Smooth muscle cell of the brain vasculature (primary cell): ENCODE data around the gene DNPEP.
"Not testable (repeated sequence)": the region's sequence is repeated elsewhere in the genome, so short reads cannot be mapped to it uniquely, and the experiment has no call there.

Experiments
- DNase-seq: peaks from one replicate; pipeline ENCODE4 v3.0.0-alpha.2; 2012; ENCODE audit warnings: low read depth, low spot score

The DNPEP gene

GRCh38 chr2:219419331-219420197, 31.9 kb upstream of the DNPEP start:
- DNase-seq: no peak

DNA sequence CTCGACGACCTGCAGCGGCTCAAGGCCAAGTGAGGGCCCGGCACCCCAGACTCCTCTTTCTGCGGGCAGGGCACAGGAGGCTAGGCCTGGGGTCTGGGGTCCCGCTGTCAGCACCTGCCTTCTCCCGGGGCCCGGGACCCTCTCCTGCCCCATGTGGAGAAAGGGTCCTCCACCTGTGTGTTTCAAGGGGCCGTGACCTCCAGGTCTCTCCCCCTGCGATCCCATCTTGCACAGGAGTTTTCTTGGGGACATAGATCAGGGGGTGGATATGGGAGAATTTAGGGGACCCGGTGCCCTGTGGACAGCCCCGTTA, 31.3 kb upstream of the DNPEP start:
- no peak for DNase-seq

- DNase-seq: no peak
Measured at GRCh38 chr2:219418155-219419011, 30.7 kb upstream of the DNPEP start, which contains the start of gene DES. Gene DES (plus strand): TSS chr2:219418377. CDS start chr2:219418463, 86 bp downstream.

DNA sequence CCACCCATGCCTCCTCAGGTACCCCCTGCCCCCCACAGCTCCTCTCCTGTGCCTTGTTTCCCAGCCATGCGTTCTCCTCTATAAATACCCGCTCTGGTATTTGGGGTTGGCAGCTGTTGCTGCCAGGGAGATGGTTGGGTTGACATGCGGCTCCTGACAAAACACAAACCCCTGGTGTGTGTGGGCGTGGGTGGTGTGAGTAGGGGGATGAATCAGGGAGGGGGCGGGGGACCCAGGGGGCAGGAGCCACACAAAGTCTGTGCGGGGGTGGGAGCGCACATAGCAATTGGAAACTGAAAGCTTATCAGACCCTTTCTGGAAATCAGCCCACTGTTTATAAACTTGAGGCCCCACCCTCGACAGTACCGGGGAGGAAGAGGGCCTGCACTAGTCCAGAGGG, 29.7 kb upstream of the DNPEP start:
- no peak for DNase-seq

DNA sequence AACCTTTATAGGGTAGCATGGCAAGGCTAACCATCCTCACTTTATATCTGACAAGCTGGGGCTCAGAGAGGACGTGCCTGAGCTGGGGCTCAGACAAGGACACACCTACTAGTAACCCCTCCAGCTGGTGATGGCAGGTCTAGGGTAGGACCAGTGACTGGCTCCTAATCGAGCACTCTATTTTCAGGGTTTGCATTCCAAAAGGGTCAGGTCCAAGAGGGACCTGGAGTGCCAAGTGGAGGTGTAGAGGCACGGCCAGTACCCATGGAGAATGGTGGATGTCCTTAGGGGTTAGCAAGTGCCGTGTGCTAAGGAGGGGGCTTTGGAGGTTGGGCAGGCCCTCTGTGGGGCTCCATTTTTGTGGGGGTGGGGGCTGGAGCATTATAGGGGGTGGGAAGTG, 29.2 kb upstream of the DNPEP start:
- no peak for DNase-seq

DNA sequence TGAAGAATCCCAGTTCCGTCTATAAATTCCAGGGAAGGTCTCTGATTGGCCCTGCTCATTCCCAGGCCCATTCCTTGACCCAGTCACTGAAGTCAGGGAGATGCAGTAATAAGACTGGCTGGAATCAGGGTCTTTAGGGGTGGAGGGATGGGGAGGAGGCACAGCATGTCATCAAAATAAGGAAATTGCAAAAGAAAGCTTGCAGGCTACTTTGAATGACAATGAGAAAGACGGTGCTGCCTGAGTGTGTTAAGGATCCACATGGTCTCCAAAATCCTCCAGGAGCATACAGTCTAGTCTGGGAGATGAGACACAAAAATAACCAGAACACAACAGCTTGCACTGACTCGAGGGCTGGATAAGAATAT, 28.5 kb upstream of the DNPEP start:
- DNase-seq: no peak

GRCh38 chr2:219415580-219416234, 28.0 kb upstream of the DNPEP start:
- DNase-seq: no peak

GRCh38 chr2:219414857-219415256, 27.1 kb upstream of the DNPEP start:
- no peak for DNase-seq

DNA sequence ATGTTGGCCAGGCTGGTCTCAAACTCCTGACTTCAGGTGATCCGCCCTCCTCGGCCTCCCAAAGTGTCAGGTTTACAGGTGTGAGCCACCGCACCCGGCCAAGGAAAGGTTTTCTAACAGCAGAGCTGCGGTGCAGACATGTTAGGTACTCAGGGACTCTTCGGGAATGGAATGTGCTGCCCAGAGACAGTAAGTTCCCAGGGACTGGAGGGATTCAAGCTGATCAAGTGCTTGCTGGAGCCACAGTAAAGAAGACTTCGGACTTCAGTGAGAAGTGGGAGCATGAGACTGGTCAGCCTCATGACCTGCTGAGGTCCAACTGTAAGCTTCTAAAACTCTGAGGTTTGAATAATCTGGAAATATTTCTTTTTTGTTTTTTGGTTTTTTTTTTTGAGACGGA, 22.7 kb upstream of the DNPEP start:
- DNase-seq: no peak

DNA sequence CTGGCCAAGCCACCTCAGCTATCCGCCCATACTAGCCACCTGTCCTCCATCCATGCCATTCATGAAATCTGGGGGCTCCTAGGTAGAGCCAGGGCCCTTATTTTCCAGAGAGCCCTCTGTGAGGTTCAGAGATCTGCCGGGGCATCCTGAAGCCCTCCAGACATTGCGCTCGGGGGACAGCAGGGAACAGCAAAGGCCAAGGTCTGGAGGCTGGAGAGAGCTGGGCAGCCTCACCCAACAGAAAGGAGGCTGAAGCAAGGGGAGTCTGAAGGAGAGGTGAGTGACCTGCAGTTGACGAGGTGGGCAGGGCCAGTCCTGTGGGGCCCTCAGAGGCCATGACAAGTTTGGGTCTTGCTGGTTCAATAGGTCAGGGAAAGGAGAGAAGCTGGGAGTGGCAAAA, 21.9 kb upstream of the DNPEP start:
- DNase-seq: no peak

- no peak for DNase-seq
Measured at GRCh38 chr2:219408631-219409030, 20.9 kb upstream of the DNPEP start.

DNA sequence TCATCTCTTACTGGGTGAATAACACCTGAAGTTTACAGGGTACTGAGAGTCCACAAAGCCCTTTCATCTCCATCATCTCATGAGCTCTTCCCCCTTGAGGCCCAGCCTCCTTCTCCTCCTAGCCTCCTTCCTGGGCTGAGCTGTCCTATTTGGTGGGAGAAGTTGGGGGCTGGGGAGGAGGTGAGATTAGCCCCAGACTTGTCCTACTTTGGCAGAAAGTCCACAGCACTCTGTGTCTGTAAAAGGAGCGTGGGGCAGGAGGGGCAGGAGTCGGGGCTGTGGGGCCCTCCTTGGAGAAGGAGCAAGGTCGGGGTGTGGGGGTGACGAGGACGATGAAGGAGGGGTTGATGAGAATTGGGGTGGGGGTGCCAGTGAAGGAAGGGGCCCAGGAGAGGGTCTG, 20.5 kb upstream of the DNPEP start:
- DNase-seq: no peak

DNA sequence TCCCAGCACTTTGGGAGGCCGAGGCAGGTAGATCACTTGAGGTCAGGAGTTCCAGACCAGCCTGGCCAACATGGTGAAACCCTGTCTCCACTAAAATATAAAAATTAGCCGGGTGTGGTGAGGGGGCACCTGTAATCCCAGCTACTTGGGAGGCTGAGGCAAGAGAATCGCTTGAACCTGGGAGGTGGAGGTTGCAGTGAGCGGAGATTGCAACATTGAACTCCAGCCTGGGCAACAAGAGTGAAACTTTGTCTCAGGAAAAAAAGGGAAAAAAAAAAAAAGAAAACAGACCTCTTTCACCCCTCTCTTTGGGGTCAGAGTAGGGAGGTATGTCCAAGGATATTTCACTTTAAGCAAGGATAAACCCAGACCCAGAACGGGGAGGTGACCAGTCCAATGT, 19.6 kb upstream of the DNPEP start:
- not testable (repeated sequence) for DNase-seq

GRCh38 chr2:219406861-219407230, 19.1 kb upstream of the DNPEP start:
- DNase-seq: peak; percentile 35

DNA sequence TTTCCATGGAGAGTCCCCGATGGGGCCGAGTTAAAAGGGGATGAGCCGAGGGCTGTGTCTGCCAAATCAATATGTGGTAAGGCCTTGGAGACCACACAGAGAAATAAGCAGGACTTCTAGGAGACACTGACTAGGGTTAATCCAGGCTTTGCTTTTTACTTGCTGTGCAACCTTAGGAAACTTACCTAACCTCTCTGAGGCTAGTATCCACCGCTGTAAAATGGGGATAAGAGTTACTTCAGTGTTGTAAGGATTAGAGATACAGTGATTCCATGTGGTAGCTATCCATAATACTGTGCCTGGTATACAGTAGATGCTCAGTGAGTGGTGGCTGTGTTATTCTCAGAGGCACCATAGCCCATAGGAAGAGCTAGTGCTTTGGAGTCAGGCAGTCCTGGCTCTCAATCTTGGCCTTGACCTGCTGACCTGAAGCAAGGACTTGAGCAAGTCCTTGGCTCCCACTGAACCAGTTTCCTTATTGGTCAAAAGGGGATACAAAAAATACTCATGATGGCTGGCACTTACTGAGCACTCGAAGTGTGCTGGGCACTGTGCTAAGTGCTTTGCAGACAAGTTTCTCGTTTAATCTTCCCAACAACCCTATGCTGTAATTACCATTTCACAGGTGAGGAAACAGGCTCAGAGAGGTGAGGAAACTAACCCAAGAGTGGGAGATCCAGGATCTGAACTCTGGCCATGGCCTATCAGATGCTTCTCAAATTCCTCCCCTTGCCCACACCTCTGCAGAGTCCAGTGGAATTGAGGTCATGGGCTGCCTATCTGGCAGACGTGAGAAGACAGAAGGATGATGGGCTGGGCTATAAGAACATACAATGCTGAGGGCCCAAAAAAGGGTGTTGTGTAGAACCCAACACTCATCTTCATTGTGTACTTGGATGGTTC, 18.5 kb upstream of the DNPEP start:
- no peak for DNase-seq

DNA sequence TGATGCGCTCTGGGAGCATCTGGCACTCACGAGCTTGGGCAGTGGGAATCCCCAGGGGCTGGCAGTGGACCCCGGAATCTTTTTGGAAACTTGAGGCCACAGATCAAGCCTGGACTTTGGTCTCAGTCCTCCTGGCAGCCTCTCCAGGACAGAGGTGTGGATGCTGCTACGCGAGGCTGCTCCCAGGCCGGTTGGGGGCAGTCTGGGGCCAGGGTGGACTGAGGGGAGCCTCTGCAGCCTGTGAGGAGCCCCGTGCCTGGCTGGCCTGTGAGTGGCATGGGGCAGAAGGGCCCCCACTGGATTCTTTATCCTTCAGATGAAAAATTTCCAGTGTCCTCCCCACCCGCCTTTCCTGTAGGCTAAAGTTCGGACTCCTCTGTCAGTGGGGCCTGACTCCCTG, 17.7 kb upstream of the DNPEP start:
- DNase-seq: no peak

- no peak for DNase-seq
Measured at GRCh38 chr2:219404954-219405353, 17.2 kb upstream of the DNPEP start.

GRCh38 chr2:219404291-219404910, 16.7 kb upstream of the DNPEP start:
- DNase-seq: no peak

GRCh38 chr2:219403861-219404260, 16.1 kb upstream of the DNPEP start:
- DNase-seq: no peak

GRCh38 chr2:219402665-219403515, 15.2 kb upstream of the DNPEP start:
- peak; percentile 65 for DNase-seq
